Esophagus muscularis mucosa (tissue), 4 donors: ENCODE measurements around the gene VWA5B2. TPM values are rescaled to one million over a fixed set of nuclear protein-coding genes. Genes with fewer than 3 reads are reported as not detected.

ENCODE experiments used
- DNase-seq: peaks from one replicate; pipeline ENCODE4 v3.0.0-alpha.2; 2017; ENCODE audit errors: extremely low spot score
- H3K27ac ChIP-seq, 4 donors: fragments of 200-600 bp; sonication (generic); replicated peaks in 1 of 4; 1 replicate in 3 of 4; 2 replicates in 1 of 4; pipeline ENCODE4 v1.5.1; 2016 to 2019; ENCODE audit warnings: mild to moderate bottlenecking in 1 of 4
- H3K27me3 ChIP-seq, 4 donors: fragments of 200-600 bp; sonication (generic); one replicate each; pipeline versions ENCODE4 v1.5.1 to v1.6.0; 2016 to 2019
- H3K36me3 ChIP-seq, 4 donors: fragments of 200-600 bp; sonication (generic); one replicate each; pipeline ENCODE4 v1.5.1; 2016 to 2019
- H3K4me1 ChIP-seq, 4 donors: fragments of 200-600 bp; sonication (generic); one replicate each; pipeline ENCODE4 v1.5.1; 2016 to 2019
- H3K4me3 ChIP-seq, 4 donors: fragments of 200-600 bp; sonication (generic); 1 replicate in 2 of 4; 2 replicates in 2 of 4; pipeline ENCODE4 v1.5.1; 2016 to 2019; ENCODE audit warnings: mild to moderate bottlenecking in 4 of 4, moderate library complexity in 1 of 4
- H3K9me3 ChIP-seq, 4 donors: fragments of 200-600 bp; sonication (generic); 1 replicate in 3 of 4; 2 replicates in 1 of 4; pipeline ENCODE4 v1.5.1; 2016 to 2019
- CTCF ChIP-seq, 3 experiments: fragments of 200-600 bp in 2 of 3; fragments of 450-650 bp in 1 of 3; sonication (generic) in 2 of 3; IDR thresholded peaks; one replicate each; pipeline ENCODE4 v1.5.1; 2017 to 2019; ENCODE audit warnings: antibody characterized with exemption in 3 of 3, mild to moderate bottlenecking in 2 of 3, moderate library complexity in 1 of 3
- EP300 ChIP-seq: sonication (generic); formaldehyde crosslinking; IDR thresholded peaks from one replicate; pipeline ENCODE4 v1.6.1; 2017; ENCODE audit warnings: antibody characterized with exemption
- POLR2A ChIP-seq: fragments of 450-650 bp; IDR thresholded peaks from one replicate; pipeline ENCODE4 v1.6.1; 2017; ENCODE audit warnings: antibody characterized with exemption, moderate library complexity, mild to moderate bottlenecking, low read depth
- POLR2AphosphoS5 ChIP-seq, 2 donors: sonication (generic); formaldehyde crosslinking; IDR thresholded peaks; one replicate each; pipeline ENCODE4 v1.6.1; 2017; ENCODE audit warnings: antibody characterized with exemption in 2 of 2
- WGBS: methylation state at CpG from one replicate; pipeline ENCODE4 v1.1.5; 2018; 5-methylcytosine and 5-hydroxymethylcytosine counted together
- intact Hi-C: fragments of 100-400 bp; cut with DNase I; formaldehyde crosslinking; loops from one replicate; pipeline ENCODE4 v1.15.1; 2023
- small RNA-seq, 3 donors: library from RNA; depleted of rRNA; stranded (forward); fragments of <200 nt; gene quantifications; one replicate each; pipeline ENCODE3, GENCODE V24; 2016
- total RNA-seq, 4 donors: library from RNA; depleted of rRNA; stranded (reverse); fragments of >200 nt; gene quantifications; one replicate each; pipeline versions ENCODE4 v1.1.0 to v1.2.1, GENCODE V29; 2016

The VWA5B2 gene
- total RNA-seq, 4 donors from 2014 or later: 0.17 to 0.33 (median 0.32) TPM; not detected in 1

- H3K4me1 ChIP-seq: no peaks in the 10 kb centered on the region
- no peak for TF ChIP-seq EP300
- TF ChIP-seq CTCF (IDR thresholded peaks at IDR 0.05): no peak
- TF ChIP-seq POLR2AphosphoS5 (IDR thresholded peaks at IDR 0.05): no peak
- no peak for TF ChIP-seq POLR2A
- no peaks in the 10 kb centered on the region for H3K9me3 ChIP-seq
- H3K27ac ChIP-seq: no peak overlapping the region
- H3K36me3 ChIP-seq: no peaks in the 10 kb centered on the region
- intact Hi-C loops: no loop called here
- H3K4me3 ChIP-seq: no peak overlapping the region
- WGBS: 86% methylated on average over 10 of the region's 10 CpGs
- H3K27me3 ChIP-seq: peaks cover 0 to 34% (median 0%) of the 10 kb centered on the region in 4 donors
- DNase-seq: no peak
Observed at GRCh38 chr3:184290331-184290730, 60.9 kb downstream of the VWA5B2 start.

GRCh38 chr3:184291044-184291737, 61.8 kb downstream of the VWA5B2 start:
- TF ChIP-seq EP300 (no peak), POLR2A (no peak), CTCF (IDR thresholded peaks at IDR 0.05) (no peak), POLR2AphosphoS5 (IDR thresholded peaks at IDR 0.05) (no peak)
- intact Hi-C loops: no loop called here
- Histone ChIP-seq H3K9me3 (no peaks in the 10 kb centered on the region), H3K4me3 (no peak overlapping the region), H3K36me3 (no peaks in the 10 kb centered on the region), H3K4me1 (no peaks in the 10 kb centered on the region), H3K27ac (no peak overlapping the region), H3K27me3 (peaks cover 0 to 34% (median 0%) of the 10 kb centered on the region in 4 donors)
- WGBS: 85% methylated on average over 22 of the region's 22 CpGs
- no peak for DNase-seq

Small RNA genes within 50 kb of the gene (small RNA-seq; reads per million reads assigned to genes)
- 0 to 0.17 (median 0) reads per million in 3 donors for gene MIR1224

Other genes with a start within 250 kb of the VWA5B2 start
- gene ABCC5, start 211.7 kb upstream of the VWA5B2 start, total RNA-seq: 10 to 100 TPM in 3 of 4 donors, 1 to 10 TPM in 1; 9.8 to 20.2 (median 17.6) TPM
- not detected for gene HTR3D, start 197.8 kb upstream of the VWA5B2 start, total RNA-seq
- not detected for gene HTR3C, start 176.5 kb upstream of the VWA5B2 start, total RNA-seq
- not detected for gene HTR3E, start 132.5 kb upstream of the VWA5B2 start, total RNA-seq
- gene EIF2B5, start 94.2 kb upstream of the VWA5B2 start, total RNA-seq: 10 to 100 TPM; 29.3 to 39.5 (median 33.8) TPM
- 100 to 1,000 TPM in 2 of 4 donors, 10 to 100 TPM in 2; 64.0 to 119 (median 86.3) TPM for gene DVL3, start 74.2 kb upstream of the VWA5B2 start, total RNA-seq
- 100 to 1,000 TPM; 258 to 397 (median 298) TPM for gene AP2M1, start 54.7 kb upstream of the VWA5B2 start, total RNA-seq
- 10 to 100 TPM; 34.8 to 43.2 (median 36.9) TPM for gene ABCF3, start 43.4 kb upstream of the VWA5B2 start, total RNA-seq
- gene ALG3, start 19.4 kb downstream of the VWA5B2 start, total RNA-seq: 10 to 100 TPM; 35.6 to 48.5 (median 39.8) TPM
- 1 to 10 TPM; 3.3 to 4.9 (median 3.7) TPM for gene EEF1AKMT4, start 20.1 kb downstream of the VWA5B2 start, total RNA-seq
- gene CAMK2N2, start 32.0 kb downstream of the VWA5B2 start, total RNA-seq: not detected
- gene ECE2, start 46.4 kb downstream of the VWA5B2 start, total RNA-seq: under 1 TPM; 0.42 to 0.69 (median 0.56) TPM
- 100 to 1,000 TPM; 252 to 356 (median 274) TPM for gene PSMD2, start 69.7 kb downstream of the VWA5B2 start, total RNA-seq
- 100 to 1,000 TPM; 291 to 418 (median 360) TPM for gene EIF4G1, start 85.0 kb downstream of the VWA5B2 start, total RNA-seq
- gene FAM131A, start 108.0 kb downstream of the VWA5B2 start, total RNA-seq: 10 to 100 TPM; 40.3 to 71.0 (median 59.9) TPM
- gene CLCN2, start 132.0 kb downstream of the VWA5B2 start, total RNA-seq: 1 to 10 TPM; 1.8 to 3.4 (median 2.7) TPM
- 10 to 100 TPM; 36.0 to 52.1 (median 40.4) TPM for gene POLR2H, start 132.1 kb downstream of the VWA5B2 start, total RNA-seq
- gene THPO, start 148.6 kb downstream of the VWA5B2 start, total RNA-seq: 1 to 10 TPM in 1 of 4 donors, under 1 TPM in 3; 0.40 to 1.3 (median 0.64) TPM
- 10 to 100 TPM; 12.3 to 17.6 (median 16.8) TPM for gene CHRD, start 150.5 kb downstream of the VWA5B2 start, total RNA-seq